C1 segment of cervical spinal cord (tissue), 14 donors: ENCODE results near the gene UQCRQ.

Source experiments
- DNase-seq, 14 donors: peaks; one replicate each; lab custom pipeline; 2025; lab: John Stamatoyannopoulos, UW

The UQCRQ gene

GRCh38 chr5:132909702-132910101, 43.3 kb downstream of the UQCRQ start:
- no peak for DNase-seq

DNA sequence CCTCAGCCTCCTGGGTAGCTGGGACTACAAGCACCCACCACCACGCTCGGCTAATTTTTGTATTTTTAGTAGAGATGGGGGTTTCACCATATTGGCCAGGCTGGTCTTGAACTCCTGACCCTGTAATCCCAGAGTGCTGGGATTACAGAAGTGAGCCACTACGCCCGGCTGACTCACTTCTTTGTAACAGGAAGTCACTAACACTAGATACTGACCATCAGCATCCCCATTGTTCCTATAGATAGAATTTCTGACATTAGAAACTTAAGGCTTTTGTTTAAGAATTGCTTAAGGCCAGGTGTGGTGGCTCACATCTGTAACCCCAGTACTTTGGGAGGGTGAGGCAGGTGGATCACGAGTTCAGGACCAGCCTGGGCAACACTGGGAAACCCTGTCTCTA, 49.2 kb downstream of the UQCRQ start:
- DNase-seq = no peak

GRCh38 chr5:132916086-132916485, 49.6 kb downstream of the UQCRQ start:
- DNase-seq = no peak
